Right atrium auricular region (tissue), 2 donors: ENCODE data around the gene SIK2. TPM values are rescaled to one million over a fixed set of nuclear protein-coding genes. Genes with fewer than 3 reads are reported as not detected.

Experiments
- DNase-seq: peaks from one replicate; pipeline ENCODE4 v3.0.0-alpha.2; 2019; ENCODE audit warnings: low spot score
- H3K27ac ChIP-seq, 2 donors: fragments of 200-600 bp; sonication (generic); 1 replicate in 1 of 2; 2 replicates in 1 of 2; pipeline ENCODE4 v1.5.1; 2016 to 2019
- H3K27me3 ChIP-seq, 2 donors: fragments of 200-600 bp; sonication (generic); one replicate each; pipeline versions ENCODE4 v1.5.1 to v1.6.0; 2017 to 2019
- H3K36me3 ChIP-seq: fragments of 200-600 bp; sonication (generic); one replicate; pipeline ENCODE4 v1.5.1; 2016
- H3K4me1 ChIP-seq, 2 donors: fragments of 200-600 bp; sonication (generic); one replicate each; pipeline versions ENCODE4 v1.5.1 to v1.6.0; 2017 to 2019
- H3K4me3 ChIP-seq, 2 donors: fragments of 200-600 bp; sonication (generic); 1 replicate in 1 of 2; 2 replicates in 1 of 2; pipeline ENCODE4 v1.5.1; 2017 to 2019; ENCODE audit warnings: mild to moderate bottlenecking in 1 of 2, moderate library complexity in 1 of 2
- H3K9me3 ChIP-seq, 2 donors: fragments of 200-600 bp; sonication (generic); one replicate each; pipeline ENCODE4 v1.5.1; 2019
- total RNA-seq, 2 donors: library from RNA; depleted of rRNA; stranded (reverse); fragments of >200 nt; gene quantifications; one replicate each; pipeline ENCODE4 v1.1.0, GENCODE V29; 2016
- TF ChIP-seq, protein P1 (sequence below), 2 donors: fragments of 200-600 bp; sonication (generic); IDR thresholded peaks; one replicate each; pipeline ENCODE4 v1.5.1; 2019; ENCODE audit warnings: antibody characterized with exemption in 2 of 2

Gene SIK2
- total RNA-seq, 2 donors from 2014 or later = 23.5 to 28.0 TPM

DNA sequence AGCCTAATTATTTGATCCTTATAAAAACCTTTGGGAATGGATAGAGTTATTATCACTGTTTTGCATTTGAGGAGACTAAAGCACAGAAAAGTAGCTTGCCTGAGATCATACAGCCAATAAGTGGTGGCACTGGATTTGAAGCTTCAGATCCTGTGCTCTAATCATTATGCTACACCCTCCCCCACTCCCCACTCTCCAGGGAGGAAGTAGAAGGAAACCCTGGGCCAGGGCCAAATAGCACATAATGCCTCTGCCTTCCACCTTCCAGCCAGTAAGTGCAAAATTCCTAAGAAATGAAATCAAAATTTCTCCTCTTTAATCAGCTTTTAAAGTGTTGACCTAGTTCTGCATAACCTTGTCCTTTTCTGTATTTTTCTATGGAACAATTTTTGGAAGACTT, 61.6 kb downstream of the SIK2 start:
- no peak for DNase-seq
- Histone ChIP-seq H3K27ac (no peak overlapping the region), H3K27me3 (no peaks in the 10 kb centered on the region), H3K4me3 (no peak overlapping the region), H3K36me3 (peaks cover 9% of the 10 kb centered on the region), H3K9me3 (no peaks in the 10 kb centered on the region), H3K4me1 (peaks cover 0 to 14% of the 10 kb centered on the region in 2 donors)
- TF ChIP-seq, protein P1, sequence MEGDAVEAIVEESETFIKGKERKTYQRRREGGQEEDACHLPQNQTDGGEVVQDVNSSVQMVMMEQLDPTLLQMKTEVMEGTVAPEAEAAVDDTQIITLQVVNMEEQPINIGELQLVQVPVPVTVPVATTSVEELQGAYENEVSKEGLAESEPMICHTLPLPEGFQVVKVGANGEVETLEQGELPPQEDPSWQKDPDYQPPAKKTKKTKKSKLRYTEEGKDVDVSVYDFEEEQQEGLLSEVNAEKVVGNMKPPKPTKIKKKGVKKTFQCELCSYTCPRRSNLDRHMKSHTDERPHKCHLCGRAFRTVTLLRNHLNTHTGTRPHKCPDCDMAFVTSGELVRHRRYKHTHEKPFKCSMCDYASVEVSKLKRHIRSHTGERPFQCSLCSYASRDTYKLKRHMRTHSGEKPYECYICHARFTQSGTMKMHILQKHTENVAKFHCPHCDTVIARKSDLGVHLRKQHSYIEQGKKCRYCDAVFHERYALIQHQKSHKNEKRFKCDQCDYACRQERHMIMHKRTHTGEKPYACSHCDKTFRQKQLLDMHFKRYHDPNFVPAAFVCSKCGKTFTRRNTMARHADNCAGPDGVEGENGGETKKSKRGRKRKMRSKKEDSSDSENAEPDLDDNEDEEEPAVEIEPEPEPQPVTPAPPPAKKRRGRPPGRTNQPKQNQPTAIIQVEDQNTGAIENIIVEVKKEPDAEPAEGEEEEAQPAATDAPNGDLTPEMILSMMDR (IDR thresholded peaks at IDR 0.05) = no peak

DNA sequence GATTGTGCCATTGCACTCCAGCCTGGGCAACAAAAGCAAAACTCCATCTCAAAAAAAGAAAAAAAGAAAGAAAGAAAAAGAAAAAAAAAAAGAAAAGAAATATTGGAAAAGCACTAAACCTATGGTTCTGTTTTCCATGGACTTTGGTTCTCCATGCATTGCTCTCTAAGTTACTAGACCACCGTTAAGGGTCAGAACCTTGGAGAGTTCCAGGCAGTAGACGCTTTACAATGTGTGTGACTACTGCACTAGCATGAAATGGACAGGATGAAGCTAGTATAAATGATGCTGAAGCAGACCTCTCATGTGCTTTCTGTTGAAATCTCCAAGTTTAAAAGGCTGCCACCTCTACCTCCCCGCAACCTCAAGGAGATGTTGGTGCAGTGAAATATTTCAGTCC, 63.5 kb downstream of the SIK2 start:
- Histone ChIP-seq H3K36me3 (peaks cover 9% of the 10 kb centered on the region), H3K4me1 (peaks cover 0 to 14% of the 10 kb centered on the region in 2 donors), H3K27me3 (no peaks in the 10 kb centered on the region), H3K27ac (no peak overlapping the region), H3K4me3 (no peak overlapping the region), H3K9me3 (no peaks in the 10 kb centered on the region)
- DNase-seq = no peak
- TF ChIP-seq, protein P1 (IDR thresholded peaks at IDR 0.05) = no peak

DNA sequence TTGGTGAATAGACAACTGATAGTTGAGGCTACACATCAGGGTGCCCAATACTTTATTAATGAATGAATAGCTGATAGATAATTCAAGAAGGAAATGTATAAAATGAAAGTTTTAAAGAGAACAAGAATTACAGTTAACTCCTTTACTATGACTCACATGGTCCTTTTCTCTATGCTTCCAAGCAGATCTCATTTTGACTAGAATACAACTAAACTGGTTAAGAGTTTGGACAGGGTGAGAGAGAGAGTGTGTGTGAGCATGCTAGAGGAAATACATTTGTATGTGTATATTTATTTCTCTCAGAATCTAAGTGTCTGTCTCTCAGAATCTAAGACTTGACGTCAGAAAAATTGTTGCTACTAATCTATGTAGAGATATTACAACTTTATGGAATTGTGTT, 66.7 kb downstream of the SIK2 start:
- peaks cover 12% of the 10 kb centered on the region for H3K36me3 ChIP-seq
- TF ChIP-seq, protein P1 (IDR thresholded peaks at IDR 0.05) = no peak
- no peak overlapping the region for H3K4me3 ChIP-seq
- no peak overlapping the region for H3K27ac ChIP-seq
- H3K27me3 ChIP-seq = no peaks in the 10 kb centered on the region
- H3K4me1 ChIP-seq = peaks cover 0 to 3% of the 10 kb centered on the region in 2 donors
- DNase-seq = no peak
- no peaks in the 10 kb centered on the region for H3K9me3 ChIP-seq

DNA sequence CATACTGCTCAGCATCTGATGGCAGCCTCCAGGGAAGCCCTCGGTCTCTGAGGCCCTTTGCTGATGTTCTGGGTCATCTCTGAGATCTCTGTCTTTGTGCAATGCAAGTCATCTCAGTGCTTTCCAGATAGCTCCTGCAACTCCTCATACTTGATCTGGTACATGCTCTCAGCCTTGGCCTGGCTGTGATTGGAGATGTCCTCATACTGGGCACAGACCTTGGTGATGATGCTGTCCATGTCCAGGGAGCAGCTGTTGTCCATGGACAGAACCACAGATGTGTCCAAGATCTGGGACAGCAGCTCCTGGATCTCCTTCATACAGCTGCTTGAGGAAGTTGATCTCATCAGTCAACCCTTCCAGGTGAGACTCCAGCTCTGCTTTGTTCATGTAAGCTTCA, 69.1 kb downstream of the SIK2 start:
- TF ChIP-seq, protein P1 (IDR thresholded peaks at IDR 0.05) = no peak
- Histone ChIP-seq H3K4me1 (no peaks in the 10 kb centered on the region), H3K27ac (no peak overlapping the region), H3K9me3 (no peaks in the 10 kb centered on the region), H3K36me3 (peaks cover 26% of the 10 kb centered on the region), H3K27me3 (no peaks in the 10 kb centered on the region), H3K4me3 (no peak overlapping the region)
- DNase-seq = no peak

DNA sequence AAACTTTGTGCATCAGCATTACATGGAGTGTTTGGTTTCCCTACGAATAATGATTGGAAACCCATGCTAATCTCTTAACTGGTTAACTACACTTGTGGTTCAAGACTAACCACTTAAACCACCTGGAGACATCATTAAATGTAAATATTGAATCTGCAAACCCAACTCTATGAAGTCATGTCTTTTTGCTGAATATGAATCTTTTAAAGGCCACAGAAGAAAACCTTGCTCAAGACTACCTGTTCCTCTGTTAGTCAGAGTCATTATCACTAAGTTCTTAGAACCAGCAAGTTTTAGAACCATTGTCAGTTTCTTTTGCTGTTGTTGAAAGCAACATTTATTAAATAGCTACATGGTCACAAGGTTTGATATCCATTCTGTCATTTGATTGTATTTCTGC, 70.7 kb downstream of the SIK2 start:
- H3K9me3 ChIP-seq = no peaks in the 10 kb centered on the region
- no peaks in the 10 kb centered on the region for H3K27me3 ChIP-seq
- no peak for DNase-seq
- H3K4me1 ChIP-seq = peaks cover 0 to 15% of the 10 kb centered on the region in 2 donors
- peaks cover 26% of the 10 kb centered on the region for H3K36me3 ChIP-seq
- TF ChIP-seq, protein P1 (IDR thresholded peaks at IDR 0.05) = no peak
- H3K4me3 ChIP-seq = no peak overlapping the region
- H3K27ac ChIP-seq = no peak overlapping the region

DNA sequence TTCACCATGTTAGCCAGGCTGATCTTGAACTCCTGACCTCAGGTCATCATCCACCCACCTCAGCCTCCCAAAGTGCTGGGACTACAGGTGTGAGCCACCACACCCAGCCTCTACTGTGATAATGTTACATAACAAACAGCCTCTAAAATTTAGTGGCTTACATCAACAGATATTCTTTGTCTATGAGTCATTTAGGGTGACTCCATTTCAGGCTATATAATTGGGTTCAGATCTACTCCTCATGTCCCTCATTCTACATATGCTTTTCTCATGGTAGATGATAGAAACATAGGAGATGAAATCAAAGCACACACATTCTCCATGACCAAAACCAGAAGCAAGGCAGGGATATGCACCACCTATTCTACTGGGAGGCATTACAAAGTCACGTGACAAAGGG, 72.7 kb downstream of the SIK2 start:
- Histone ChIP-seq H3K9me3 (no peaks in the 10 kb centered on the region), H3K4me3 (no peak overlapping the region), H3K4me1 (peaks cover 0 to 15% of the 10 kb centered on the region in 2 donors), H3K27me3 (no peaks in the 10 kb centered on the region), H3K36me3 (peaks cover 26% of the 10 kb centered on the region), H3K27ac (peak overlapping the region in 1 of 2 donors; percentile 12)
- TF ChIP-seq, protein P1 (IDR thresholded peaks at IDR 0.05) = no peak
- no peak for DNase-seq
